ENCODE results near the gene NVL.

The NVL gene

DNA sequence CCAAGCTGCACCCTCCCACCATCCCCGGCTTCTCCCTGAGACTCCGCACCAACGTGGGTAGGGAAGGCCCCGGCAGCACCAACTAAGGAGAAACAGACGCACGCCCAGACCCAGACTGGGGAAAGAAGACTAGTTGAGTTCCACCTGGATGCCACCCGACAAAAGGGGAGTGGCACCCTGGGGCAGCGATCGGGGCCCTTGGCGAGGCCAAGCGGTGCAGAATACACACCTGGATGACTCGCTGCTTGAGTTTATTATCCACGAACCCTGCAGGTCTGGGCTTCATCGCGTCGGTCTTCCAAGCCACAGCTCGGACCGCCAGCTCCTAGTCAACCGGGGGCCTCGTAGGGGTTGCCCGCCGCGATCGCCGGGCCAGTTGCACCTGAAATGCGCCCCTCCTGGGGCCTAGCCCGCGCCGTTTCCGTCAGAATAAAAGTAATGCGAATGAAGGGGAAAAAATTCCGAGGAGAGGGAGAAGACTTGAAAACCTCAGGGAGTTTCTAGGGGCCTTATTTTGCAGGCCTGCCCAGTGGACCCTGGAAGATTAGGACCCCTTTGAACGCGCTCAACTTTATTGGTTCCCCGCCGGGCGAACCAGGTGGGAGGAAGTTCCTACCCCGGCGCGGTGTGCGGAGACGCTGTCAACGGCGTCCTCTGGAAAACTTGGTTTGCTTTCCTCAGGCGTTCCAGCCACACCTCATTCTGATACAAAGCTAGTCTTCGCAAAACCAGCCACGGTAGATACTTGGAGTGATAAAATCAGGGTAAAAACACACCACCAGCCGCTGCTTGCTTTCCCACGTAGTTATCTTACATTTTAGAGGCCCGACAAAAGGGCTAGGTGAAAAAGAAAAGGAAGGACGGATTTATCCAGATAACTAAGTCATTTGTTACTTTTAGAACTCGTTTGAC is at the start of gene NVL:
Gene NVL, minus strand, starts transcription at position 331 of the 912 bp plus-strand sequence. Its CDS starts 45 bp downstream, at position 286.
- in situ Hi-C loops (cut with MboI; ENCODE audit: low pct_unique_long_range_greater_than_20kb, low sequenced_read_pairs, unreplicated experiment), result loop anchor here (10.0 kb wide), 1 partner anchor 215 kb away; the partner anchor contains the start of gene FBXO28
- peak; percentile 79 for DNase-seq (ENCODE audit: low spot score)
- TF ChIP-seq, protein P1, sequence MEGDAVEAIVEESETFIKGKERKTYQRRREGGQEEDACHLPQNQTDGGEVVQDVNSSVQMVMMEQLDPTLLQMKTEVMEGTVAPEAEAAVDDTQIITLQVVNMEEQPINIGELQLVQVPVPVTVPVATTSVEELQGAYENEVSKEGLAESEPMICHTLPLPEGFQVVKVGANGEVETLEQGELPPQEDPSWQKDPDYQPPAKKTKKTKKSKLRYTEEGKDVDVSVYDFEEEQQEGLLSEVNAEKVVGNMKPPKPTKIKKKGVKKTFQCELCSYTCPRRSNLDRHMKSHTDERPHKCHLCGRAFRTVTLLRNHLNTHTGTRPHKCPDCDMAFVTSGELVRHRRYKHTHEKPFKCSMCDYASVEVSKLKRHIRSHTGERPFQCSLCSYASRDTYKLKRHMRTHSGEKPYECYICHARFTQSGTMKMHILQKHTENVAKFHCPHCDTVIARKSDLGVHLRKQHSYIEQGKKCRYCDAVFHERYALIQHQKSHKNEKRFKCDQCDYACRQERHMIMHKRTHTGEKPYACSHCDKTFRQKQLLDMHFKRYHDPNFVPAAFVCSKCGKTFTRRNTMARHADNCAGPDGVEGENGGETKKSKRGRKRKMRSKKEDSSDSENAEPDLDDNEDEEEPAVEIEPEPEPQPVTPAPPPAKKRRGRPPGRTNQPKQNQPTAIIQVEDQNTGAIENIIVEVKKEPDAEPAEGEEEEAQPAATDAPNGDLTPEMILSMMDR (IDR thresholded peaks at IDR 0.05; ENCODE audit: extremely low read depth, insufficient read depth, missing control alignments), result no peak

DNA sequence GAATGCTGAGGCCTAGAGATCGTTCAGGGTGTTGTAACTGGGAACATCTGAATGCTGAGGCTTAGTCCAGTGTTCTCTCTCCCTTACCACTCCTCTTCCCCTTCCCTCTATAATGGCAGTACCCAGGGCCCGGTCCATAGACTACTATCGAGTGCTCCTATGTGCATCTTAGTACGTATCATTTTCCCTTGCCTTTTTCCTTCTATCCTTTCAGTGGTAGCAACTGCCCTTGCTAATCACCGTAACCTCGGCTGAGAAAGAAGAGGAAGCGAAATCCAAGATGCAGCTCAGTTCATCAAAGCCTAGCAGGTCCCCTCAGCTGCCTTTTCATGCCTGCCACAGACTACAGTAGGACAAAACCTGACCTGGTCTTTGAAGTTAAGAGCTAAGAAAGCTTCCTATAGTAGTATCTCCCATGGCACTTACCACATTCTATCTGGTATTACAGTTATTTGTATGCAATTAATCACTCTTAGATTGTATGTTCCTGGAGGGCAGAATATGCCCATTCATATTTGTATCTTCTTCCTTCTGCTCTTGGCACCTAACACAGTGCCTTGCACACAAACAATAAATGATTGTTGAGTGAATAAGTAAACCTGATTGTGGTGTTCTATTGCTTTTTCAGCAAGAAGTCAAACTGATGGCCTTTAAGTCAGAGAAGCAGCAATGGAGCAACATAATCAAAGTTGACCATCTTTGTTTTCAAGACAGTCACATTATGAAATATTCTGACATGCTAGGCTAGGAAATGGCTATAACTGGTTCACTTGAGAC is 49.1 kb upstream of the NVL start:
- no peak for DNase-seq (ENCODE audit: low spot score)
- in situ Hi-C loops (cut with MboI; ENCODE audit: low pct_unique_long_range_greater_than_20kb, low sequenced_read_pairs, unreplicated experiment), result no loop called here
- TF ChIP-seq, protein P1 (IDR thresholded peaks at IDR 0.05; ENCODE audit: extremely low read depth, insufficient read depth, missing control alignments), result no peak

DNA sequence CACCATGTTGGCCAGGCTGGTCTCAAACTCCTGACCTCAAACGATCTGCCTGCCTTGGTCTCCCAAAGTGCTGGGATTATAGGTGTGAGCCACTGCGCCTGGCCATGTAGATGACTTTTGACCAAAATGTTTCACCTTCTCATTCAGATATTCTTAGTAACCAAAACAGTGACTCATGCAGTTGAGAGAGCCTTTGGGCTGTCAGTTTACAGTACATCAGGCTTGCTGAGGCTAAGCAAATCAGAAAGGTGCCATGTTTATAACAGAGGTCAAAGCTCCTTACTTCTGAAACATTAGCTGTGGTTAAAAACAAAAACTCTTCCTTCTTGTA is 47.7 kb upstream of the NVL start:
- peak; percentile 59 for DNase-seq (ENCODE audit: low spot score)
- TF ChIP-seq, protein P1 (IDR thresholded peaks at IDR 0.05; ENCODE audit: extremely low read depth, insufficient read depth, missing control alignments), result no peak
- in situ Hi-C loops (cut with MboI; ENCODE audit: low pct_unique_long_range_greater_than_20kb, low sequenced_read_pairs, unreplicated experiment), result no loop called here

DNA sequence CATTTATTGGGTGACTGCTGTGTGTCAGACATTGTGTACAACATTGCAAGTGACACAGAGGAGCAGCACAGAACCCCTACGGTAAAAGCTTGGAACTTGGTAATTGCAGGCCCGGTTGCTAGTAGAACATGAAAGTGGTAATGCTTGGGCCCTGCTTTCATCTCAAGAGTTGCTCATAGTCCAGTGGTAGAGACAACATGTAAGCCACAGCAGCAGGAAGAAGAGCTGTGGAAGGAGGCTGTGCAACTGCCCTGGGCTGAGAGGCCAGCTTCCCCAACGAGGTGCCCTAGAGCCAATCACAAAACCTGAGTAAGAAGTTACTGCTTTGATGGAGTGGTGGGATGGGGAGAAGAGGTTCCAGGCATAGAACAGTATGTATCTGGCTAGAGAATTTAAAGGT is 45.1 kb upstream of the NVL start:
- DNase-seq (ENCODE audit: low spot score), result no peak
- TF ChIP-seq, protein P1 (IDR thresholded peaks at IDR 0.05; ENCODE audit: extremely low read depth, insufficient read depth, missing control alignments), result no peak
- in situ Hi-C loops (cut with MboI; ENCODE audit: low pct_unique_long_range_greater_than_20kb, low sequenced_read_pairs, unreplicated experiment), result no loop called here

DNA sequence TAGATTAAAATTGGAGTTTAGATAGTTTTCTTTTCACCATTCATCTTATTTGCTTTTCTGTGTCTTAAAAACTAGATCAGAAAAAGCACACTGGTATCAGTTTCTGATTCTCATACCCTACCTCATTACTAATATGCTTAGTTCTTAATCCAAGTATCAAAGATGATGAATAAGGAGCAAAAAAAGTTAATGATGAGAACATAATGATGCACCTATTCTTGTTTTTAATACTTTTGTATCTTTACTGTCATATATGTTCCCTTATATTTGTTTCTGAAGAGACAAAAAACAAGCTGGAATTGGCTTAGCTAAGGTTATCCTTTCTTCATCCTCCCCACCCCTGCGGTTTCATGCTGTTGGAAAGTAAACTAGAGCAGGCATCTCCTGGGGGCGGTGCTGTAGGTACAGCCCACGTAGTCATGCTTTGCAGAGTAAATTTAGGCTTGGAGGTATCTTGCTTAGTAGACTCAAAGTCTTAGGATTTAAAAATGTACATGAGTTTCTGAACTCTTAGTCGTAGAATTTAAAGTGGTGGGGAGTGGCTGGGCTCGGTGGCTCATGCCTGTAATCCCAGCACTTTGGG is 43.1 kb upstream of the NVL start:
- no peak for DNase-seq (ENCODE audit: low spot score)
- in situ Hi-C loops (cut with MboI; ENCODE audit: low pct_unique_long_range_greater_than_20kb, low sequenced_read_pairs, unreplicated experiment), result no loop called here
- TF ChIP-seq, protein P1 (IDR thresholded peaks at IDR 0.05; ENCODE audit: extremely low read depth, insufficient read depth, missing control alignments), result no peak

DNA sequence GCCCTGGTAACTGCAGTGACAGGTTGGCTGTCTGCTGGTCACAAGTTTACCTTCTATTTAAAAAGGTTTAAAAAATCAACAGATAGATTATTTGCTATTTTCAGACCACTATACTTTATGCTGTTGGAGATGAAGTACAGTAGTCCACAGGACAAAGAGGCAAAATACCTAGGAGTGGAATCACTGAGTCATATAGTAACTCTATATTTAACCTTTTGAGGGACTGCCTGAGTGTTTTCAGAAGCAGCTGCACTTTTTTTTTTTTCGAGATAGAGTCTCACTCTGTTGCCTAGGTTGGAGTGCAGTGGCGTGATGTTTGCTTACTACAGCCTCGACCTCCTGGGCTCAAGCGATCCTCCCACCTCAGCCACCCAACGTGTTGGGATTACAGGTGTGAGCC is 38.4 kb upstream of the NVL start:
- DNase-seq (ENCODE audit: low spot score), result no peak
- TF ChIP-seq, protein P1 (IDR thresholded peaks at IDR 0.05; ENCODE audit: extremely low read depth, insufficient read depth, missing control alignments), result no peak
- in situ Hi-C loops (cut with MboI; ENCODE audit: low pct_unique_long_range_greater_than_20kb, low sequenced_read_pairs, unreplicated experiment), result no loop called here

Data from GM13977 (cell line).